Aorta (tissue), 5 donors: ENCODE measurements around the gene ACAT2. TPM values are rescaled to one million over a fixed set of nuclear protein-coding genes. Genes with fewer than 3 reads are reported as not detected.
"Not testable (repeated sequence)": the region's sequence is repeated elsewhere in the genome, so short reads cannot be mapped to it uniquely, and the experiment has no call there.

Source experiments
- ATAC-seq: fragments of 200-7000 bp; cut with Tn5 transposase; one replicate; pipeline ENCODE4 v1.9.1; 2022; ENCODE audit warnings: moderate library complexity; ENCODE audit not compliant: low FRiP score
- DNase-seq, 2 donors: peaks; one replicate each; pipeline ENCODE4 v3.0.0-alpha.2; 2020
- H3K27ac ChIP-seq, 2 donors: one replicate each; pipeline ENCODE4 v1.5.1; 2013; ENCODE audit warnings: low read length in 2 of 2, mild to moderate bottlenecking in 2 of 2, moderate library complexity in 2 of 2, control low read depth in 1 of 2, inconsistent platforms in 1 of 2, low read depth in 1 of 2
- H3K27me3 ChIP-seq, 2 donors: one replicate each; pipeline ENCODE4 v1.6.1; 2013; ENCODE audit warnings: control low read depth in 1 of 2, low read length in 1 of 2, mild to moderate bottlenecking in 1 of 2, moderate library complexity in 1 of 2; ENCODE audit not compliant: insufficient read depth in 2 of 2, control insufficient read depth in 1 of 2
- H3K36me3 ChIP-seq, 2 donors: one replicate each; pipeline ENCODE4 v1.6.1; 2013; ENCODE audit warnings: control low read depth in 1 of 2, low read length in 1 of 2, mild to moderate bottlenecking in 1 of 2; ENCODE audit not compliant: insufficient read depth in 2 of 2, control insufficient read depth in 1 of 2
- H3K4me1 ChIP-seq, 2 donors: one replicate each; pipeline ENCODE4 v1.6.1; 2013; ENCODE audit warnings: low read length in 2 of 2, control low read depth in 1 of 2, mild to moderate bottlenecking in 1 of 2, moderate library complexity in 1 of 2; ENCODE audit not compliant: insufficient read depth in 2 of 2, control insufficient read depth in 1 of 2
- H3K4me3 ChIP-seq, 2 donors: one replicate each; pipeline ENCODE4 v1.5.1; 2013; ENCODE audit warnings: low read length in 2 of 2, control low read depth in 1 of 2, mild to moderate bottlenecking in 1 of 2
- H3K9me3 ChIP-seq: one replicate; pipeline ENCODE4 v1.6.1; 2013; ENCODE audit warnings: mild to moderate bottlenecking, low read length; ENCODE audit not compliant: control insufficient read depth
- WGBS, 2 donors: extraction: QIAGEN DNeasy Blood & Tissue Kit; methylation state at CpG; one replicate each; pipeline ENCODE4 v1.1.7; 2013; 5-methylcytosine and 5-hydroxymethylcytosine counted together
- intact Hi-C, 2 donors: fragments of 100-400 bp; cut with DNase I; formaldehyde crosslinking; loops; one replicate each; pipeline versions ENCODE4 v1.14.2 to v1.15.0; 2022
- polyA plus RNA-seq, 2 donors: library from polyadenylated mRNA; stranded (reverse); fragments of 200-250 nt; gene quantifications; one replicate each; pipeline ENCODE4 v1.2.3, GENCODE V29; 2013
- total RNA-seq, 2 donors: library from RNA; stranded (reverse); fragmentation: NEBNext Ultra II Directional; extraction: Animal tissue kit (Norgen Biotek cat#: 25700); gene quantifications; one replicate each; pipeline ENCODE4 v1.2.1, GENCODE V29; 2021
- donor health status: healthy with polysubstance abuse.
- donor health status: Bipolar disorder and iron deficiency.
- donor health status: DM: no; HTN: no; CAD: no.
- donor health status: DM: no; HTN: no; CAD: no.
- donor health status: DM: yes; HTN: yes; CAD: no.

ACAT2 gene
- total and polyA plus RNA-seq, 4 donors, result 13.0 to 21.4 (median 17.6) TPM

DNA sequence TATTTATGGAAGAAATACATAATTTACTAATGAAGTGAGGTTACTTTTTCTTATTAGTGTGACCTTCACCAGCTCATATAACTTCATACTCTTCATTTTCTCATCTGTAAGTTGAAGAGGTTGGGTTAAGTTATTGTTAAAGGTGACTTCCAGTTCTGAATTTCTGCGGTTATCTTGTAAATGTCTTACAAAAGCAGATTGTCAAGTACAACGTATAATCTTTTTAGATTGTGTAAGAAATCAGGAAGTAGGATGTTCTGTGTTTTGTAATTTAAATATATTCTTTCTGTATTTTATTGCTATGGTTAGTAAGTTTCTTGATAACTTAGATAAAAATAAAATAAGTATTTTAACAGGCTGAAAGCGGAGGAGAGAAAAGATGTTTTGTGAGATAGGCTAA, 22.5 kb upstream of the ACAT2 start:
- Histone ChIP-seq H3K9me3 (no peaks in the 10 kb centered on the region), H3K36me3 (peaks cover 0 to 4% of the 10 kb centered on the region in 2 donors), H3K4me3 (no peak overlapping the region), H3K27ac (no peak overlapping the region), H3K4me1 (no peaks in the 10 kb centered on the region), H3K27me3 (no peaks in the 10 kb centered on the region)
- DNase-seq (no peak), ATAC-seq (no peak)
- 70 to 77% methylated on average over 3 of the region's 3 CpGs for WGBS, 2 donors
- intact Hi-C loops, result no loop called here

- Histone ChIP-seq H3K4me1 (no peaks in the 10 kb centered on the region), H3K27ac (no peak overlapping the region), H3K27me3 (no peaks in the 10 kb centered on the region), H3K4me3 (no peak overlapping the region), H3K9me3 (no peaks in the 10 kb centered on the region), H3K36me3 (peaks cover 2 to 4% of the 10 kb centered on the region in 2 donors)
- ATAC-seq (no peak), DNase-seq (no peak)
- intact Hi-C loops, result no loop called here
- WGBS, 2 donors, result 75 to 81% methylated on average over 1 of the region's 1 CpG
Observed at GRCh38 chr6:159742165-159742564, 19.7 kb upstream of the ACAT2 start.

GRCh38 chr6:159745081-159745480, 16.8 kb upstream of the ACAT2 start:
- 79 to 81% methylated on average over 7 of the region's 7 CpGs for WGBS, 2 donors
- Histone ChIP-seq H3K4me3 (no peak overlapping the region), H3K27me3 (no peaks in the 10 kb centered on the region), H3K36me3 (peaks cover 2 to 4% of the 10 kb centered on the region in 2 donors), H3K9me3 (no peaks in the 10 kb centered on the region), H3K27ac (no peak overlapping the region), H3K4me1 (no peaks in the 10 kb centered on the region)
- DNase-seq, result no peak
- intact Hi-C loops, result no loop called here
- no peak for ATAC-seq

GRCh38 chr6:159746759-159747158, 15.1 kb upstream of the ACAT2 start:
- H3K36me3 ChIP-seq, result peaks cover 2 to 4% of the 10 kb centered on the region in 2 donors
- no peaks in the 10 kb centered on the region for H3K4me1 ChIP-seq
- no peak overlapping the region for H3K4me3 ChIP-seq
- no peaks in the 10 kb centered on the region for H3K9me3 ChIP-seq
- no peaks in the 10 kb centered on the region for H3K27me3 ChIP-seq
- no peak for DNase-seq
- 57 to 67% methylated on average over 1 of the region's 1 CpG for WGBS, 2 donors
- no peak overlapping the region for H3K27ac ChIP-seq
- intact Hi-C loops, result no loop called here
- ATAC-seq, result no peak

- H3K27ac ChIP-seq, H3K4me1 ChIP-seq, H3K27me3 ChIP-seq, H3K4me3 ChIP-seq, DNase-seq, H3K36me3 ChIP-seq, H3K9me3 ChIP-seq, intact Hi-C loops, ATAC-seq: not testable (repeated sequence)
- 73 to 77% methylated on average over 7 of the region's 7 CpGs for WGBS, 2 donors
Observed at GRCh38 chr6:159748127-159748526, 13.7 kb upstream of the ACAT2 start.

- intact Hi-C loops, result no loop called here
- Histone ChIP-seq H3K9me3 (no peaks in the 10 kb centered on the region), H3K4me1 (no peaks in the 10 kb centered on the region), H3K36me3 (peaks cover 5 to 6% of the 10 kb centered on the region in 2 donors), H3K27me3 (no peaks in the 10 kb centered on the region), H3K4me3 (no peak overlapping the region), H3K27ac (no peak overlapping the region)
- WGBS, 2 donors, result 71 to 74% methylated on average over 3 of the region's 3 CpGs
- no peak for DNase-seq
- ATAC-seq, result no peak
Observed at GRCh38 chr6:159751448-159751847, 10.4 kb upstream of the ACAT2 start.

- DNase-seq (no peak), ATAC-seq (no peak)
- Histone ChIP-seq H3K36me3 (peaks cover 3 to 6% of the 10 kb centered on the region in 2 donors), H3K4me1 (no peaks in the 10 kb centered on the region), H3K4me3 (no peak overlapping the region), H3K27ac (no peak overlapping the region), H3K27me3 (no peaks in the 10 kb centered on the region), H3K9me3 (no peaks in the 10 kb centered on the region)
- intact Hi-C loops, result no loop called here
- 79 to 82% methylated on average over 6 of the region's 6 CpGs for WGBS, 2 donors
Observed at GRCh38 chr6:159753081-159753872, 8.6 kb upstream of the ACAT2 start.

DNA sequence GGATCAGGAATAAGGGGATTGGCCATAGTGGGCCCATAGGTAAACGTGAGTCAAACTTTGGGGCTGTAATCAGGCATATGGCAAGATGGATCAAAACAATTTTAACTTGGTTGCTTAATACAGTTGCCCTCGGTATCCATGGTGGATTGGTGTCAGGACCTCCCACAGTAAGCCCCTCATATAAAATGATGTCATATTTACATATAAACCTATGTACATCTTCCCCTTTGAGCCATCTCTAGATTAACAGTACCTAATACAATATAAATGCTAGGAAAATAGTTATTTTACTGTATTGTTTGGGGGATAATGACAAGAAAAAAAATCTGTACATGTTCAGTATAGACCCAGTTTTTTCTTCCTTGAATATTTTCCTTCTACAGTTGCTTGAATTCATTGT, 7.4 kb upstream of the ACAT2 start:
- no peak for DNase-seq
- H3K4me3 ChIP-seq, result no peak overlapping the region
- no peak for ATAC-seq
- H3K36me3 ChIP-seq, result peaks cover 3 to 6% of the 10 kb centered on the region in 2 donors
- no peaks in the 10 kb centered on the region for H3K27me3 ChIP-seq
- intact Hi-C loops, result no loop called here
- H3K9me3 ChIP-seq, result no peaks in the 10 kb centered on the region
- no peak overlapping the region for H3K27ac ChIP-seq
- 79 to 83% methylated on average over 2 of the region's 2 CpGs for WGBS, 2 donors
- no peaks in the 10 kb centered on the region for H3K4me1 ChIP-seq
